Endodermal cell (in vitro differentiated cells): ENCODE data around the gene DCLRE1B. TPM values are rescaled to one million over a fixed set of nuclear protein-coding genes. Genes with fewer than 3 reads are reported as not detected.

Experiments used
- DNase-seq: peaks from one replicate; pipeline ENCODE4 v3.0.0-alpha.2; 2017
- H3K27ac ChIP-seq: 2 replicates; pipeline ENCODE4 v1.5.1; 2013; ENCODE audit warnings: mild to moderate bottlenecking, low read depth, low read length, moderate library complexity
- H3K27me3 ChIP-seq: 2 replicates; pipeline ENCODE4 v1.6.1; 2013; ENCODE audit warnings: mild to moderate bottlenecking, low read length, moderate library complexity; ENCODE audit not compliant: insufficient read depth, control insufficient read depth, poor library complexity, severe bottlenecking
- H3K36me3 ChIP-seq: 2 replicates; pipeline ENCODE4 v1.7.0; 2013; ENCODE audit warnings: mild to moderate bottlenecking, low read length, moderate library complexity; ENCODE audit not compliant: control insufficient read depth, insufficient read depth
- H3K4me1 ChIP-seq: one replicate; pipeline ENCODE4 v1.7.0; 2013; ENCODE audit warnings: low read length; ENCODE audit not compliant: control insufficient read depth, insufficient read depth
- H3K4me3 ChIP-seq: 2 replicates; pipeline ENCODE4 v1.5.1; 2013; ENCODE audit warnings: mild to moderate bottlenecking, low read length, moderate library complexity
- H3K9ac ChIP-seq: 2 replicates; pipeline ENCODE4 v1.6.1; 2013; ENCODE audit warnings: mild to moderate bottlenecking, low read length, moderate library complexity; ENCODE audit not compliant: poor library complexity, severe bottlenecking; ENCODE audit errors: extremely low read depth
- H3K9me3 ChIP-seq: 2 replicates; pipeline ENCODE4 v1.6.1; 2013; ENCODE audit warnings: mild to moderate bottlenecking, low read length, moderate library complexity; ENCODE audit not compliant: control insufficient read depth
- H3K27ac Mint-ChIP-seq: 2 replicates; pipeline ENCODE4 v1.8.0; 2020; ENCODE audit warnings: mixed read lengths
- H3K27me3 Mint-ChIP-seq: 2 replicates; pipeline ENCODE4 v1.8.0; 2021; ENCODE audit warnings: mild to moderate bottlenecking, mixed read lengths; ENCODE audit not compliant: insufficient read depth
- H3K36me3 Mint-ChIP-seq: 2 replicates; pipeline ENCODE4 v1.8.0; 2020; ENCODE audit warnings: low read depth, mixed read lengths
- H3K4me1 Mint-ChIP-seq: 2 replicates; pipeline ENCODE4 v1.8.0; 2020; ENCODE audit warnings: mixed read lengths
- H3K4me3 Mint-ChIP-seq: 2 replicates; pipeline ENCODE4 v1.8.0; 2020; ENCODE audit warnings: mild to moderate bottlenecking, moderate library complexity, mixed read lengths
- H3K9me3 Mint-ChIP-seq: 2 replicates; pipeline ENCODE4 v1.8.0; 2020; ENCODE audit warnings: mild to moderate bottlenecking, mixed read lengths
- WGBS, 2 experiments: methylation state at CpG; one replicate each; pipeline versions ENCODE4 v1.1.5 to v1.1.7; 2013; ENCODE audit warnings: missing lambda C conversion rate in 2 of 2, mixed read lengths in 1 of 2; ENCODE audit not compliant: insufficient coverage in 1 of 2, insufficient read length in 1 of 2; 5-methylcytosine and 5-hydroxymethylcytosine counted together
- total RNA-seq, 2 donors: library from RNA; stranded (reverse); fragmentation: NEBNext Ultra II Directional in 1 of 2; extraction: Animal tissue kit (Norgen Biotek cat#: 25700) in 1 of 2; gene quantifications; 2 replicates in 1 of 2; 3 replicates in 1 of 2; pipeline ENCODE4 v1.2.1, GENCODE V29; 2021
- TF ChIP-seq, protein P1 (sequence below): fragments of 200-600 bp; sonication (generic); conservative IDR thresholded peaks from 2 replicates; pipeline ENCODE4 v1.5.0; 2021; ENCODE audit warnings: antibody characterized with exemption, mild to moderate bottlenecking

DCLRE1B gene
- total RNA-seq, 2 donors from 2014 or later: 7.4 to 11.0 TPM

DNA sequence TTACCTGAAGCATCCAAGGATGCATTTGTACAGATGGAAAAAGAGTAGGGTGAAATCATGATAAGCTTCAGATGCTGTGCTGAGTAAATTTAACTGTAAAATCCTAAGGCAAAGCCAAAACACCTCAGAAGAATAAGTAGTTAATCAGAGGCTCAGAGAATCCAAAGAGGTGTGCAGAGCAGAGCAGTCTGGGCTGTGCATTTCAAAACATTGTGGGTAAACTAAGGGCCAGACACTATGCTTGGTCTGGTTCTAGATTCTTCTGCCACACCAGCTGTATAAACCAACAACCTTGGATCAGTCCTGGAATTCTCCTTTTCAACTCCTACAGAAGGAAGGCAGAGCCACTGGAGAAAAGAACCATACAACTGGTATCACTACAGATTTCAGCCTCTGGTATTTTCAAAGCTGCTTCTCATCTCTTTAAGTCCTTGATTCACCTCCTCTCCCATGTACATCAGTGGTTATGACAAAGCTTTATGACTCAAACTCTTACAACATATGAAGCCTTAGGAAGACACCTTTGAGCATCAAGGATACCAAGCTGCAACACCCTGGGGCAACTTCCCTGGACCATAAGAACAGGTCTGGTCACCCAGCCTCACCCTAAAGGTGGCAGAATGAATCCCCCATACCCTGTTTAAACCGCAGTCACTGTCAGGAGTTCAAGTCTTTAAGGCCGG is 12.4 kb downstream of the DCLRE1B start:
- no peak overlapping the region for H3K9ac ChIP-seq
- H3K27me3 Mint-ChIP-seq: peaks cover 6% of the 10 kb centered on the region
- DNase-seq: no peak
- no peak overlapping the region for H3K4me3 ChIP-seq
- no peak overlapping the region for H3K4me3 Mint-ChIP-seq
- WGBS, 2 experiments: 82 to 87% methylated on average over 2 of the region's 2 CpGs
- H3K9me3 ChIP-seq: no peaks in the 10 kb centered on the region
- no peak overlapping the region for H3K27ac ChIP-seq
- peaks cover 15% of the 10 kb centered on the region for H3K36me3 ChIP-seq
- H3K9me3 Mint-ChIP-seq: no peaks in the 10 kb centered on the region
- no peak overlapping the region for H3K27ac Mint-ChIP-seq
- H3K27me3 ChIP-seq: peaks cover 11% of the 10 kb centered on the region
- peaks cover under 1% of the 10 kb centered on the region for H3K36me3 Mint-ChIP-seq
- no peaks in the 10 kb centered on the region for H3K4me1 ChIP-seq
- TF ChIP-seq, protein P1, sequence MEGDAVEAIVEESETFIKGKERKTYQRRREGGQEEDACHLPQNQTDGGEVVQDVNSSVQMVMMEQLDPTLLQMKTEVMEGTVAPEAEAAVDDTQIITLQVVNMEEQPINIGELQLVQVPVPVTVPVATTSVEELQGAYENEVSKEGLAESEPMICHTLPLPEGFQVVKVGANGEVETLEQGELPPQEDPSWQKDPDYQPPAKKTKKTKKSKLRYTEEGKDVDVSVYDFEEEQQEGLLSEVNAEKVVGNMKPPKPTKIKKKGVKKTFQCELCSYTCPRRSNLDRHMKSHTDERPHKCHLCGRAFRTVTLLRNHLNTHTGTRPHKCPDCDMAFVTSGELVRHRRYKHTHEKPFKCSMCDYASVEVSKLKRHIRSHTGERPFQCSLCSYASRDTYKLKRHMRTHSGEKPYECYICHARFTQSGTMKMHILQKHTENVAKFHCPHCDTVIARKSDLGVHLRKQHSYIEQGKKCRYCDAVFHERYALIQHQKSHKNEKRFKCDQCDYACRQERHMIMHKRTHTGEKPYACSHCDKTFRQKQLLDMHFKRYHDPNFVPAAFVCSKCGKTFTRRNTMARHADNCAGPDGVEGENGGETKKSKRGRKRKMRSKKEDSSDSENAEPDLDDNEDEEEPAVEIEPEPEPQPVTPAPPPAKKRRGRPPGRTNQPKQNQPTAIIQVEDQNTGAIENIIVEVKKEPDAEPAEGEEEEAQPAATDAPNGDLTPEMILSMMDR: no peak
- peaks cover 2% of the 10 kb centered on the region for H3K4me1 Mint-ChIP-seq

DNA sequence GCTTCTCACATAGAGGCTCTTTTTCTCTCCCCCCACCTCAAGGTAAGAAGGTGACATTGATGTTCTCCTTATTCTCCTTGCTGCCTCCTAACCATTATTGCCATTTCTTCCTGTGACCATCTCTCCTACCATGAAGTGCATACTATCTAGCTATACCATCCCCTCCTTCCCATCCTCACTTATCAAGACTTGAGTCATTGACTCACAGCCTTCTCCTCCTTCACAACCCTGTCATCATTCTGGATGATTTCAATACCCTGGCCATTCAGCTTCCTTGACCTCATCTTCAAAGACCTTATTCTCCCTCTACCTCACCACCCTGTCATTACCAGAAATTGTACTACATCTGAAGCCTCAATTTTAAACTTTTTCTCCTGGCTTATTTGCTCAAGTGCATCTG is 13.1 kb downstream of the DCLRE1B start:
- Mint-ChIP-seq H3K27ac (no peak overlapping the region), H3K9me3 (no peaks in the 10 kb centered on the region), H3K4me1 (peaks cover under 1% of the 10 kb centered on the region), H3K4me3 (no peak overlapping the region), H3K36me3 (no peaks in the 10 kb centered on the region), H3K27me3 (peaks cover 10% of the 10 kb centered on the region)
- Histone ChIP-seq H3K9ac (no peak overlapping the region), H3K27me3 (peaks cover 12% of the 10 kb centered on the region), H3K36me3 (peaks cover 8% of the 10 kb centered on the region), H3K27ac (no peak overlapping the region), H3K9me3 (no peaks in the 10 kb centered on the region), H3K4me1 (no peaks in the 10 kb centered on the region), H3K4me3 (no peak overlapping the region)
- DNase-seq: no peak
- TF ChIP-seq, protein P1: no peak

DNA sequence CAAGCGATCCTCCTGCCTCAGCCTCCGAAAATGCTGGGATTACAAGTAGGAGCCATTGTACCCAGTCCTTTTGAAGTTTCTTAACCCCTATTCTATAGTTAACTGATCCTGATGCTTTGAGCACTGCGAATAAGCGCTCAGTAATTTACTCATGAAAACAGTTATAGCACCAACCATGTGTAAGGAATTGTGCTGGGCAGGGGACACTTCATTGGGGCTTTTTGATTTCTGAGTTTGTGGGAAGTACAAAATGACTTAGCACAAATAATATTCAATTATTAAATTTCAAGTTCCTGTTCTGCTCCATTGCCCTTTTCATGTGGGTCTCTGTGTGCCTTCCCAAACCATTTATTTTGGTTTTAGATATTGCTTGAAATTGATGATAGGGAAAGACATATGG is 17.8 kb downstream of the DCLRE1B start:
- H3K36me3 ChIP-seq: no peaks in the 10 kb centered on the region
- Mint-ChIP-seq H3K9me3 (no peaks in the 10 kb centered on the region), H3K4me3 (no peak overlapping the region), H3K27me3 (peaks cover 23% of the 10 kb centered on the region), H3K4me1 (no peaks in the 10 kb centered on the region), H3K27ac (no peak overlapping the region), H3K36me3 (no peaks in the 10 kb centered on the region)
- no peak overlapping the region for H3K9ac ChIP-seq
- no peak overlapping the region for H3K27ac ChIP-seq
- peaks cover 32% of the 10 kb centered on the region for H3K27me3 ChIP-seq
- H3K9me3 ChIP-seq: no peaks in the 10 kb centered on the region
- H3K4me3 ChIP-seq: no peak overlapping the region
- peaks cover under 1% of the 10 kb centered on the region for H3K4me1 ChIP-seq
- TF ChIP-seq, protein P1: no peak
- DNase-seq: no peak
- WGBS, 2 experiments: 60 to 71% methylated on average over 3 to 4 of the region's 4 CpGs
